Epithelial cell of proximal tubule (primary cell): Measurements from ENCODE around the gene ENTHD1. TPM values are rescaled to one million over a fixed set of nuclear protein-coding genes. Genes with fewer than 3 reads are reported as not detected.

Experiments used
- DNase-seq: peaks from one replicate; pipeline ENCODE4 v3.0.0-alpha.2; 2011; ENCODE audit warnings: low read depth
- H3K4me3 ChIP-seq: 2 replicates; pipeline ENCODE4 v1.5.1; 2011; ENCODE audit warnings: low read depth, mild to moderate bottlenecking, low read length
- total RNA-seq: library from RNA; depleted of rRNA; stranded (reverse); fragments of >200 nt; gene quantifications from 2 replicates; pipeline ENCODE4 v1.2.3, GENCODE V29; 2015
- TF ChIP-seq, protein P1 (sequence below): conservative IDR thresholded peaks from 2 replicates; pipeline ENCODE4 v1.5.1; 2012; ENCODE audit warnings: low read depth, mild to moderate bottlenecking, low read length

The ENTHD1 gene
- total RNA-seq, 1 donor from 2014 or later: not detected

DNA sequence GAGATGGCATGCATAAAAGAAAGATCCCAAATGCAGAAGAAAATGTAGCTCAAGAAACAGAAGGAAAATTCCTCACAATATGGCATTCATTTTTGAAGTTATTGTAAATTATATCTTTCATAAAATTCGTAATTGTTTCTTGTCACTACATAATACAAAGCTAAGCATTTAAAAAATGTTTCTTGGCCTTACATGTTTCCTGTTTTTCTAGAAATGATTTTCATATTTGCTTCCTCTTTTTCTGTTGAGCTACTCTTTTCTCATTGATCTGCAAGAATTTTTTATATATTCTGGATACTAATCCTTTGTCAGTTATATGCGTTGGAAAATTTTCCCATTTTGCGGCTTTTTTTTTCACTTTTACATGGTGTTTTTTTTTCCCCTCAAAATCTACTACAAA is 48.0 kb downstream of the ENTHD1 start:
- no peak for DNase-seq
- H3K4me3 ChIP-seq: no peak overlapping the region
- TF ChIP-seq, protein P1, sequence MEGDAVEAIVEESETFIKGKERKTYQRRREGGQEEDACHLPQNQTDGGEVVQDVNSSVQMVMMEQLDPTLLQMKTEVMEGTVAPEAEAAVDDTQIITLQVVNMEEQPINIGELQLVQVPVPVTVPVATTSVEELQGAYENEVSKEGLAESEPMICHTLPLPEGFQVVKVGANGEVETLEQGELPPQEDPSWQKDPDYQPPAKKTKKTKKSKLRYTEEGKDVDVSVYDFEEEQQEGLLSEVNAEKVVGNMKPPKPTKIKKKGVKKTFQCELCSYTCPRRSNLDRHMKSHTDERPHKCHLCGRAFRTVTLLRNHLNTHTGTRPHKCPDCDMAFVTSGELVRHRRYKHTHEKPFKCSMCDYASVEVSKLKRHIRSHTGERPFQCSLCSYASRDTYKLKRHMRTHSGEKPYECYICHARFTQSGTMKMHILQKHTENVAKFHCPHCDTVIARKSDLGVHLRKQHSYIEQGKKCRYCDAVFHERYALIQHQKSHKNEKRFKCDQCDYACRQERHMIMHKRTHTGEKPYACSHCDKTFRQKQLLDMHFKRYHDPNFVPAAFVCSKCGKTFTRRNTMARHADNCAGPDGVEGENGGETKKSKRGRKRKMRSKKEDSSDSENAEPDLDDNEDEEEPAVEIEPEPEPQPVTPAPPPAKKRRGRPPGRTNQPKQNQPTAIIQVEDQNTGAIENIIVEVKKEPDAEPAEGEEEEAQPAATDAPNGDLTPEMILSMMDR: no peak

DNA sequence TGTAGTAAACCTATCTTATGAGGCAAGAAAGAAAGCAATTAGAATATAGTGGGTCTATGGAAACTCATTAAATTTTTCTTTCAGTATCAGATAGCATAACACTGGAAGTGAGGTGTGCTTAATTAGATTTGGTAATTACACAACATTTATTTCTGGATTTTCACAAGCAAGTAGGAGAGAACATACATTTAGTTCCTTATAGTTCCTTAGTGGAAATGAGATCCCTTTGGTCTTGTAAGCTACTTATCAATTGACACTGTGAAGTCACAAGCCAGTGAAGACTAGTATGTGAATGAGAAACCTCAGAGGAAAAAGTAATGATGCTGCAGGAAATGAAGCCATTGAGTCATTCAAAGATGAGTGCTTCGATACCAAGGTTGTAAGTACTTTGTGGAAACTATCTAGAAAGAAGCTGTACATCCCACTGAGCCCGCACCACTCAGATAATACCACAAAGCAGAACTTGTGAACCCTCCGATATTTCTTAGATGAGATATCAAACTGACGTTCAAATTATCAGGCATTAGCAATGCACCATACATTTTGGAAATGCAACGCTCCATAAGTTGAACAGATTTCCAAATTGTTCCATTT is 53.5 kb downstream of the ENTHD1 start:
- TF ChIP-seq, protein P1: no peak

DNA sequence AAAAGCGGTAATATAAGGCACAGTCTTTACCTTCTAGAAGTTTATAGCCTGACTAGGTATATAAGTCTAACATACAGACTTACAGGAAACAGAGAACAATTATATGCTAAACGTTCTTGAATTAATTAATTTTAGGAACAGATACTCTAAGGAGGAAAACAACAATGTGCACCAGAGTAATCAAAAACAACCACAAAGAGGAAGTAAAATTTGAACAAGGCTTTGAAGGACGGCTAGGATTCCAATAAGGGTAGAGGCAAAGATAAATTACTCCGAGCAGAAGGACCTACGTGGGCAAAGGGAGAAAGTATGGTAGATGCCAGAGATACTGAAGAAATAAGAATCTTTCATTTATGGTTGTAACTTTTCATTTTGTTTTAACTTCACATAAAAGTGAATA is 54.4 kb downstream of the ENTHD1 start:
- DNase-seq: no peak
- TF ChIP-seq, protein P1: no peak
- no peak overlapping the region for H3K4me3 ChIP-seq

More for the DNA sequence above, 53.5 kb downstream of the ENTHD1 start:
- no peak overlapping the region for H3K4me3 ChIP-seq
- DNase-seq: no peak

DNA sequence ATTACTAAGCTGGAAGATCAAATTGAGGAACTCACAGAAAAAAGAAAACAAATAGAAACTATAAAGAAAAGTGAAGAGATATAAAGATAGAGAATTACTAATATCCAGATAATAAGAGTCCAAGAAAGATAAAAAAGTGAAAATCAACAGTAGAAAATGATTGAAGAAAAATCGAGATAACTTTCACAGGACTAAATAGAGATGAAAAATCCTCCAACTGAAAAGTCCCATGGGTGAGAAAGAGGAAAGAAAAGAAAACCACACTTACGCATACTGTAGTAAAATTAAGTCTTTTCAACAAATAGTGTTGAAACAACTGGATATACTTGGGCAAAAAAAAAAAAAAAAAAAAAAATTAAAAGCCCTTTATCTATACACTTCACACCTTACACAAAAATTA is 60.0 kb downstream of the ENTHD1 start:
- DNase-seq: no peak
- H3K4me3 ChIP-seq: no peak overlapping the region
- TF ChIP-seq, protein P1: no peak

DNA sequence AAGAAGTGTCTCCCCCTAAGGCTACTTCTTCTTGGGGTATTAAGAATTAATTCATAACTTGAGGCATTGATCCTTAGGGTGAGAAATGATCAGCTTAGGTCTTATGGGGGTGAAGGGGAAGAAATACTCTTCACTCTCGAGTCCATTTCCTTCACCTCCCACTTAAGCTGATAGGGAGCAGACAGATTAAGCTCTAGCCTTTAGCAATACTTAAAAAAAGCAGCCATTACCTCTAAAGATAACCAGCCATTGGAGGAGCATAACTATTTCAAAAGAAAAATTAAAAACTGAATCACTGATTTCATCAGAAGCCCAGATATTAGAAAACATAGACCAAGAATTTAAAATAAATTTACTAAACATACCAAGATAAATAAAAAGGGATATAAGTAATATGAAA is 60.5 kb downstream of the ENTHD1 start:
- no peak for DNase-seq
- H3K4me3 ChIP-seq: no peak overlapping the region
- TF ChIP-seq, protein P1: no peak

DNA sequence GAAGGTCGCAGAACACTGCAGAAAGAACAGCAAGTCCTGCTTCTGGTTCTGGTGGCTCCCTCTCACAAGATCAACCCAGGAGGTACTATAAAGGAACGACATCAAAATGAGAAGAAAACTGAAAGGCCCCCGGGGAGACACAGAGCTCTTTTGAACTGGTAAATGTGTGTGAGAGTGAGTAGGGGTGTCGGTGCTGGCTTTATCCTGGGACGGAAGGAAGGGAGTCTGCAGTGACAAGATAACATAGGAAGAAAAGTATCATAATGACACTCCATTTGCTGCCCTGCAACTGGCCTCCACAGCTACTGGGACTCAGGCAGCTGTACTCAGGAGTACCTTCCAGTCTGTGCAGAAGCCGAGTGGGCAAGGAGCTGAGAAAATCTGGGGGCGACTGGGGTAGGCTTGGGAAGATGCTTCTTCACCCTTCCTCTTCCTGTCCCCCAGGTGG is 60.9 kb downstream of the ENTHD1 start:
- DNase-seq: no peak
- TF ChIP-seq, protein P1: no peak
- H3K4me3 ChIP-seq: no peak overlapping the region

DNA sequence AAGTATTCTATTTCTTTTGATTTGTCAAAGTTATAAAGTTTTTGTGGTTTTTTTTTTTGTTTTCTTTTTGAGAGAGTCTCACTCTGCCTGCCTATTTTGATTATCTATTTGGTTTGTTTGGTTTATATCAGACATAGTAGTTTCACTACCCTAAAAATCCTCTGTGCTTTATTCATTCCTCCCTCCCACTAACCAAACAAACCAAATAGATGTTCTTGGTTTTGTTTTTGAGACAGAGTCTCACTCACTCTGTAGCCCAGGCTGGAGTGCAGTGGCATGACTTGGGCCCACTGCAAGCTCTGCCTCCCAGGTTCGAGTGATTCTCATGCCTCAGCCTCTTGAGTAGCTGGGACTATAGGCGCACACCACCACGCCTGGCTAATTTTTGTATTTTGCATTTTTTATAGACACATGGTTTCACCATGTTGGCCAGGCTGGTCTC is 67.9 kb downstream of the ENTHD1 start:
- H3K4me3 ChIP-seq: no peak overlapping the region
- no peak for DNase-seq
- TF ChIP-seq, protein P1: no peak
